HUDEP-2 (cell line): ENCODE results near the gene DUS1L.
"Not testable (repeated sequence)": the region's sequence is repeated elsewhere in the genome, so short reads cannot be mapped to it uniquely, and the experiment has no call there.

Source experiments
- DNase-seq, 76 experiments: peaks; one replicate each; lab custom pipeline; 2025; ENCODE audit not compliant: unreplicated experiment in 76 of 76; lab: John Stamatoyannopoulos, UW

DUS1L gene

DNA sequence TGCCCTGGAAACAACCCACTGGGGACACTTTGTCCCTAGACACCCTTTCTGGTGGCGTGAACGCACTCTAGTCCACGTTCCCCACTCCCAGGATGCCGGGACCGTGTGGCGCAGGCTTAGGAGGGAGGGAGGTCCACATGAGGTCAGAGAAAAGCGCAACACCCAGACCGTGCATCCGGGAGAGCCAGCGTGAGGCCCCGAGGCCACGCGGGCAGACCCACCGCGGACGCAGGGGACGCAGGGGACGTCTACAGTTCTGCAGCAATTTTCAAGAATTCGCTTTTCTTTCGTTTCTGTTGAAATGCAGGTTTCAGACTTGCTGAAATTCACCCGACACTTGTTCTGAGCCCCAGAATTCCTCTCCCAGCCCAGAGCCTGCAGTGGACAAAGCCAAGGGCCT lies 18.7 kb downstream of the DUS1L start:
- DNase-seq = no peak

DNA sequence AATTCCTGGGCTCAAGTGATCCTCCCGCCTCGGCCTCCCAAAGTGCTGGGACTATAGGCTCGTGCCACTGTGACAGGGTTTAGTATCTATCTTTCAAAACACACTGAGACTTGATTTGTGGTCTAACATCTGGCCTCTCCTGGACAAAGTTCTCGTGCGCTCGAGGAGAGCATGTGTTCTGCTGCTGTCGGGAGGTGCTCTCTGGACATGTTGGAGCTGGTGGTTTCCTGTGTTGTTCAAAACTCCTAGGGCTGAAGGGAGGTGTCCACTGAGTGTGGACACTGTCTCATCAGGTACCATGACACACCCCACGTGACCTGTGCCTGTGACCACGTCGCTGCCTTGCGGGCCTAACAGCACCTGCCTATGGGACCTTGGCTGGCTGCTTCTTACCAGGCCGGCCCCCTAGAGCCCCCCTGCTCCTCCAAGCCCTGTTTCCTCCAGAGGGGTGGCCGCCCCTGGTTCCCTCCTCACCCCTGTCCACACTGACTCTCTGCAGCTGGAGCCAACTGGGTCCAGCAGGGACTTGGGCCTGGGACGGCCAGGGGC lies 19.6 kb downstream of the DUS1L start:
- DNase-seq = no peak

- DNase-seq = no peak
Measured at GRCh38 chr17:82043507-82043906, 22.1 kb downstream of the DUS1L start.

DNA sequence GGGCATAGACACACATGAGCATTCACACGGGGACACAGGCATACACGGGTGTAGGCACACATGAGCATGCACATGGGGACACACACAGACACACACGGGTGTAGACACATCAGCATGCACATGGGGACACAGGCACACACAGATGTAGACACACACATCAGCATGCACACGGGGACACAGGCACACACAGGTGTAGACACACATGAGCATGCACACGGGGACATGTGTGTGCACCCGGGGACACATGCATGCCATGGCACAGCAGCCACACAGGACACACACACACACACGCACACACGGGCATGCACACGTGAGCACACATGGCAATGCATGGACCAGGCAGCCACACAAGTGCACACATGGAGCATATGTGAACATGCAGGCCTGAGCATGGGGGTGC lies 23.0 kb downstream of the DUS1L start:
- DNase-seq = no peak

- DNase-seq = no peak
Measured at GRCh38 chr17:82041144-82041814, 24.3 kb downstream of the DUS1L start.

- no peak for DNase-seq
Measured at GRCh38 chr17:82039695-82040299, 25.8 kb downstream of the DUS1L start.

- DNase-seq = not testable (repeated sequence)
Measured at GRCh38 chr17:82038796-82039409, 26.7 kb downstream of the DUS1L start.

- DNase-seq = no peak
Measured at GRCh38 chr17:82037889-82038195, 27.8 kb downstream of the DUS1L start.

GRCh38 chr17:82037092-82037888 lies 28.3 kb downstream of the DUS1L start, which contains the start of gene DCXR:
Gene DCXR, minus strand, starts transcription at chr17:82037697. Its CDS starts 15 bp downstream, at chr17:82037682.
- DNase-seq = peak in 75 of 76 experiments; percentile 59 to 98 (median 93)

GRCh38 chr17:82036634-82037091 lies 28.9 kb downstream of the DUS1L start:
- no peak for DNase-seq

GRCh38 chr17:82035956-82036633 lies 29.5 kb downstream of the DUS1L start:
- no peak for DNase-seq

- no peak for DNase-seq
Measured at GRCh38 chr17:82035488-82035887, 30.1 kb downstream of the DUS1L start.

- DNase-seq = no peak
Measured at GRCh38 chr17:82034371-82035011, 31.1 kb downstream of the DUS1L start.

- DNase-seq = no peak
Measured at GRCh38 chr17:82033359-82034085, 32.1 kb downstream of the DUS1L start.

- peak in 5 of 76 experiments; percentile 9 to 16 (median 13) for DNase-seq
Measured at GRCh38 chr17:82031885-82032627, 33.5 kb downstream of the DUS1L start.

DNA sequence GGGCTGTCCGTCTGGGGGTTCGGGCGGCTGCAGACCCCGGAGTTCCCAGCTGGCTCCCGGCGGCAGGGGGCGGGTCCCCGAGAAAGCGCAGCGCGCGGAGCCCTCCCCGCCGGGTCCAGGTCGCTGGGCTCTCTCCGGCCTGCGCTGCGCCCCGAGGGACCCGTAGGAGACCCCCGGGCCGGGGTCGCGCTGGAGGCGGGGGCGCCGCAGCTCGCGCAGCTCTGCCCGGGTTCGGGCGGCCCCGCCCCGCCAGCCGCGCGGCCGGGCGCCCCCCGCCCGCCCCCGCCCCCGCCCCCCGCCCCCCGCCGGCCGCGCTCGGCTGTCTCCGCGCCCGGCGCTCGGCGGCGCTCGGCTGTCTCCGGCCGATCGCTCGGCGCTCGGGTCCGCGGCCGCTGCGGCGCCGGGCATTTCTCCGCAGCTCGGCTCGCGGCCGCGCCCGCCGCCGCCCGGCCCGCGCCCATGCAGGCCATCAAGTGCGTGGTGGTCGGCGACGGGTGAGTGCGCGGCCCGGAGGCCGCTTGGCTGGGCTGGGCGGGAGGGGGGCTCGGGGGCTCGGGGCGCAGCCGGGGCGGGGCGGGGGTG lies 34.2 kb downstream of the DUS1L start, which contains the start of gene RAC3:
Gene RAC3, plus strand, starts transcription at position 376 of the 582 bp plus-strand sequence. Its CDS starts 84 bp downstream, at position 460.
- DNase-seq = peak in 2 of 76 experiments; percentile 17 to 50

DNA sequence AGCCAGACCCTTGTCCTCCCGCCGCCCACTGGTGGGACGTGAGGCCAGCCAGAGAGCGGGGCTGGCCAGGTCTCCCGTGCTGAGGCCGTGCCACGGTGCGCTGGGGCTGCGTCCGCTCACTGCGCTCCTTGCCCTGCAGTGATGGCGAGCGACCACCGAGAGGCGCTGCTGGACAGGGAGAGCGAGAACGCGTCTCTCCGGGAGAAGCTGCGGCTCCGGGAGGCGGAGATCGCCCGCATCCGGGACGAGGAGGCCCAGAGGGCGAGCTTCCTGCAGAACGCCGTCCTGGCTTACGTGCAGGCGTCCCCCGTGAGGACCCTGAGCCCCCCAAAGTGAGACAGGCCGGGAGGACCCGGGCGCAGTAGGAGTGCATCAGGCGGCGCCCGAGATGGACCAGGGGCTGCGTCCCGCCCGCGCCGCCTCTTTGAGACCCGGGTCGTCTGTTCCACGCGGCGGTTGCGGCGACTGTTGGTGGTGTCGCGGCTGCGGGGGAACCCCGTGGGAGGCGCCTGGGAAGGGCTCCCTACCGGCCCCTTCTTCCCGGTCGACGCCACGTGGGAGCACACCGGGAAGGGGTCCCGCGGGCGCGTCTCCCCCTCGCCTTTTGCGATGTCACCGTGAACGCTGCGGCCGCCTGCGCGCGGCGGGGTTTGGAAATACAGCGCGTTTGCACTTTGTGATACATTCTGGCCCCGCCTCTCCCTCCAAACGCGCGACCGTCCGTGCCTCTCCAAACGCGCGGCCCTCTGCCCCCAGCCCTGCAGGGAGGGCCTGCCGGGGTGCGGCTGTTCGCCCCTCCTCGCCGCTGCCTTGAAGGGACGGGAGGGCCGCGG lies 34.9 kb downstream of the DUS1L start:
- DNase-seq = peak in 73 of 76 experiments; percentile 12 to 87 (median 68)
